Lower leg skin (tissue), 3 donors: ENCODE data around the gene YJEFN3.

Source experiments
- CTCF ChIP-seq, 3 donors: fragments of 450-650 bp; IDR thresholded peaks; one replicate each; pipeline ENCODE4 v1.5.1; 2016; ENCODE audit warnings: antibody characterized with exemption in 3 of 3, mild to moderate bottlenecking in 3 of 3, moderate library complexity in 2 of 3
- POLR2A ChIP-seq, 2 donors: fragments of 450-650 bp; IDR thresholded peaks; one replicate each; pipeline ENCODE4 v1.6.1; 2016 to 2017; ENCODE audit warnings: antibody characterized with exemption in 2 of 2, mild to moderate bottlenecking in 1 of 2, moderate library complexity in 1 of 2

- no peak for TF ChIP-seq POLR2A (IDR thresholded peaks at IDR 0.05)
- no peak for TF ChIP-seq CTCF (IDR thresholded peaks at IDR 0.05)
Measured at GRCh38 chr19:19582471-19582870, 53.8 kb downstream of the YJEFN3 start.
